ENCODE results near the gene TIMM13. TPM values are rescaled to one million over a fixed set of nuclear protein-coding genes. Genes with fewer than 3 reads are reported as not detected.

Gene TIMM13
- total and polyA plus RNA-seq, 9 of the 15 experiments (the other 6 are each of a cell fraction or from before 2014, with no cell fraction given), result 17.6 to 215 (median 71.8) TPM

DNA sequence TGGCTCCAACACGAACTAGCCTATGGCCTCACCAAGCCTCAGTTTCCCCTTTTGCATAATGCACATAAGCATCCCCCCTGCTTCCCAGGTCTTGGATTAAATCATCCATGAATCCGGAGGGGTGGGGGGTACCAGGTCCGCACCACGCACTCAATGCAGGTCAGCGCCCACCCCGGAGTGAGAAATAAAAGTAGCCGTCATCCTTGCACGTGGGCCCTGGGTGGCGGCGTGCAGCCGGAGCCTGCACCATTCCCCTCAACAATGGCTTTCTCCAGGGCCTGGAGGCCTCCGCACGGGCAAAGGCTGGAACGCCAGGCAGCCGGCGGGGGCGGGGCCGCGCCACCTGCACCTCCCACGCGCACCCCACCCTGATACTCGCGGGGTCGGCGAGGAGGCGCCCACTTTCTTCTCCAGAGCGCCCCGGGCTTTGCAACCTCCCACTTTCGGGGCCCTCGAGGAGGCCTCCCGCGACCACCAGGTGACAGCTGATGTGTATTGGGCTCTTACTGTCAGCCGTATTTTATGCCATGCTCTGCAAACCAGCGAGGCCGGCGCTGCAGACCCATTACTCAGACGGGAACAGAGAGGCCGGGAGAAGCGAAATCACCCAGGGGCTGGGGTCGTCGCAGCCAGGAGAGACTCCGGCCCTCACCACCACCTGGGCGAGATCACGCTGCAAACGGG lies 47.8 kb upstream of the TIMM13 start (continued):
- TF ChIP-seq, protein P1, sequence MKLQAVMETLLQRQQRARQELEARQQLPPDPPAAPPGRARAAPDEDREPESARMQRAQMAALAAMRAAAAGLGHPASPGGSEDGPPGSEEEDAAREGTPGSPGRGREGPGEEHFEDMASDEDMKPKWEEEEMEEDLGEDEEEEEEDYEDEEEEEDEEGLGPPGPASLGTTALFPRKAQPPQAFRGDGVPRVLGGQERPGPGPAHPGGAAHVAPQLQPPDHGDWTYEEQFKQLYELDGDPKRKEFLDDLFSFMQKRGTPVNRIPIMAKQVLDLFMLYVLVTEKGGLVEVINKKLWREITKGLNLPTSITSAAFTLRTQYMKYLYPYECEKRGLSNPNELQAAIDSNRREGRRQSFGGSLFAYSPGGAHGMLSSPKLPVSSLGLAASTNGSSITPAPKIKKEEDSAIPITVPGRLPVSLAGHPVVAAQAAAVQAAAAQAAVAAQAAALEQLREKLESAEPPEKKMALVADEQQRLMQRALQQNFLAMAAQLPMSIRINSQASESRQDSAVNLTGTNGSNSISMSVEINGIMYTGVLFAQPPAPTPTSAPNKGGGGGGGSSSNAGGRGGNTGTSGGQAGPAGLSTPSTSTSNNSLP (IDR thresholded peaks at IDR 0.05; ENCODE audit: borderline replicate concordance, low read depth, low read length), result no peak
- no peak for TF ChIP-seq MAFF (IDR thresholded peaks at IDR 0.05; ENCODE audit: low read length)
- no peak for TF ChIP-seq NONO (IDR thresholded peaks at IDR 0.05; ENCODE audit: low read depth in 2 of 2, low read length in 1 of 2)
- TF ChIP-seq HNRNPUL1 (IDR thresholded peaks at IDR 0.05; ENCODE audit: low read length), result no peak
- TF ChIP-seq, protein P2, sequence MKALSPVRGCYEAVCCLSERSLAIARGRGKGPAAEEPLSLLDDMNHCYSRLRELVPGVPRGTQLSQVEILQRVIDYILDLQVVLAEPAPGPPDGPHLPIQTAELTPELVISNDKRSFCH (CRISPR knock-in tag; IDR thresholded peaks at IDR 0.05), result no peak
- TF ChIP-seq, protein P2 (tag; IDR thresholded peaks at IDR 0.05), result peak; percentile 52
- peak; percentile 91 for TF ChIP-seq HDAC2 (IDR thresholded peaks at IDR 0.05)
- TF ChIP-seq, protein P3, sequence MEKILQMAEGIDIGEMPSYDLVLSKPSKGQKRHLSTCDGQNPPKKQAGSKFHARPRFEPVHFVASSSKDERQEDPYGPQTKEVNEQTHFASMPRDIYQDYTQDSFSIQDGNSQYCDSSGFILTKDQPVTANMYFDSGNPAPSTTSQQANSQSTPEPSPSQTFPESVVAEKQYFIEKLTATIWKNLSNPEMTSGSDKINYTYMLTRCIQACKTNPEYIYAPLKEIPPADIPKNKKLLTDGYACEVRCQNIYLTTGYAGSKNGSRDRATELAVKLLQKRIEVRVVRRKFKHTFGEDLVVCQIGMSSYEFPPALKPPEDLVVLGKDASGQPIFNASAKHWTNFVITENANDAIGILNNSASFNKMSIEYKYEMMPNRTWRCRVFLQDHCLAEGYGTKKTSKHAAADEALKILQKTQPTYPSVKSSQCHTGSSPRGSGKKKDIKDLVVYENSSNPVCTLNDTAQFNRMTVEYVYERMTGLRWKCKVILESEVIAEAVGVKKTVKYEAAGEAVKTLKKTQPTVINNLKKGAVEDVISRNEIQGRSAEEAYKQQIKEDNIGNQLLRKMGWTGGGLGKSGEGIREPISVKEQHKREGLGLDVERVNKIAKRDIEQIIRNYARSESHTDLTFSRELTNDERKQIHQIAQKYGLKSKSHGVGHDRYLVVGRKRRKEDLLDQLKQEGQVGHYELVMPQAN (IDR thresholded peaks at IDR 0.05; ENCODE audit: borderline replicate concordance), result no peak
- TF ChIP-seq KDM5B (IDR thresholded peaks at IDR 0.05; ENCODE audit: insufficient replicate concordance, low read depth, low read length), result no peak
- TF ChIP-seq L3MBTL2 (IDR thresholded peaks at IDR 0.05), result peak; percentile 65
- TF ChIP-seq, protein P4, sequence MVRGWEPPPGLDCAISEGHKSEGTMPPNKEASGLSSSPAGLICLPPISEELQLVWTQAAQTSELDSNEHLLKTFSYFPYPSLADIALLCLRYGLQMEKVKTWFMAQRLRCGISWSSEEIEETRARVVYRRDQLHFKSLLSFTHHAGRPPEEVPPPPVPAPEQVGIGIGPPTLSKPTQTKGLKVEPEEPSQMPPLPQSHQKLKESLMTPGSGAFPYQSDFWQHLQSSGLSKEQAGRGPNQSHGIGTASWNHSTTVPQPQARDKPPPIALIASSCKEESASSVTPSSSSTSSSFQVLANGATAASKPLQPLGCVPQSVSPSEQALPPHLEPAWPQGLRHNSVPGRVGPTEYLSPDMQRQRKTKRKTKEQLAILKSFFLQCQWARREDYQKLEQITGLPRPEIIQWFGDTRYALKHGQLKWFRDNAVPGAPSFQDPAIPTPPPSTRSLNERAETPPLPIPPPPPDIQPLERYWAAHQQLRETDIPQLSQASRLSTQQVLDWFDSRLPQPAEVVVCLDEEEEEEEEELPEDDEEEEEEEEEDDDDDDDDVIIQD (CRISPR knock-in tag; IDR thresholded peaks at IDR 0.05), result no peak
- TF ChIP-seq FOXA3 (CRISPR knock-in tag; conservative IDR thresholded peaks at IDR 0.05 in 1 of 2, IDR thresholded peaks at IDR 0.05 in 1 of 2), result no peak
- no peak for TF ChIP-seq ELF4 (CRISPR knock-in tag; IDR thresholded peaks at IDR 0.05)
- no peak for TF ChIP-seq PML (IDR thresholded peaks at IDR 0.05; ENCODE audit: low read length)
- TF ChIP-seq, protein P5, sequence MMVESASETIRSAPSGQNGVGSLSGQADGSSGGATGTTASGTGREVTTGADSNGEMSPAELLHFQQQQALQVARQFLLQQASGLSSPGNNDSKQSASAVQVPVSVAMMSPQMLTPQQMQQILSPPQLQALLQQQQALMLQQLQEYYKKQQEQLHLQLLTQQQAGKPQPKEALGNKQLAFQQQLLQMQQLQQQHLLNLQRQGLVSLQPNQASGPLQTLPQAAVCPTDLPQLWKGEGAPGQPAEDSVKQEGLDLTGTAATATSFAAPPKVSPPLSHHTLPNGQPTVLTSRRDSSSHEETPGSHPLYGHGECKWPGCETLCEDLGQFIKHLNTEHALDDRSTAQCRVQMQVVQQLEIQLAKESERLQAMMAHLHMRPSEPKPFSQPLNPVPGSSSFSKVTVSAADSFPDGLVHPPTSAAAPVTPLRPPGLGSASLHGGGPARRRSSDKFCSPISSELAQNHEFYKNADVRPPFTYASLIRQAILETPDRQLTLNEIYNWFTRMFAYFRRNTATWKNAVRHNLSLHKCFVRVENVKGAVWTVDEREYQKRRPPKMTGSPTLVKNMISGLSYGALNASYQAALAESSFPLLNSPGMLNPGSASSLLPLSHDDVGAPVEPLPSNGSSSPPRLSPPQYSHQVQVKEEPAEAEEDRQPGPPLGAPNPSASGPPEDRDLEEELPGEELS (CRISPR knock-in tag; IDR thresholded peaks at IDR 0.05; ENCODE audit: borderline replicate concordance), result no peak
- TF ChIP-seq NR2C1 (IDR thresholded peaks at IDR 0.05), result no peak
- no peak for TF ChIP-seq NR2C1 (tag; IDR thresholded peaks at IDR 0.05)
- no peak for TF ChIP-seq BDP1 (IDR thresholded peaks at IDR 0.05; ENCODE audit: insufficient read depth, insufficient read length)
- TF ChIP-seq SOX6 (IDR thresholded peaks at IDR 0.05), result 0 out of 2 replicates have a peak, but pooled peaks have one; percentile 24
- TF ChIP-seq XRCC4 (IDR thresholded peaks at IDR 0.05; ENCODE audit: extremely low read depth, insufficient read depth, insufficient read length), result no peak
- TF ChIP-seq TBP (optimal IDR thresholded peaks at IDR 0.05; ENCODE audit: low read depth, low read length), result no peak
- no peak for TF ChIP-seq TCF7L2 (IDR thresholded peaks at IDR 0.05; ENCODE audit: low read depth, low read length)

Measured in K562 (cell line).